ENCODE data around the gene GLI3.

The GLI3 gene

GRCh38 chr7:42077271-42078135 lies 159.5 kb downstream of the GLI3 start:
- Histone ChIP-seq H3K27ac (ENCODE audit: low read depth, low read length) (no peak overlapping the region), H3K9me3 (ENCODE audit: control insufficient read depth in 1 of 2, low read length in 2 of 2) (no peaks in the 10 kb centered on the region), H3K36me3 (ENCODE audit: control insufficient read depth in 1 of 2, insufficient read depth in 2 of 2, low read length in 2 of 2) (no peaks in the 10 kb centered on the region), H3K4me3 (ENCODE audit: low read depth in 1 of 2, low read length in 2 of 2) (no peak overlapping the region), H3K27me3 (ENCODE audit: control insufficient read depth in 1 of 2, insufficient read depth in 2 of 2, low read length in 2 of 2) (no peaks in the 10 kb centered on the region), H3K4me1 (ENCODE audit: control insufficient read depth in 1 of 2, insufficient read depth in 2 of 2, low read length in 2 of 2) (no peaks in the 10 kb centered on the region), H3K9ac (ENCODE audit: low read depth in 1 of 2, low read length in 2 of 2) (no peak overlapping the region)

- no peak overlapping the region for H3K27ac ChIP-seq (ENCODE audit: low read depth, low read length)
- H3K27me3 ChIP-seq (ENCODE audit: control insufficient read depth in 1 of 2, insufficient read depth in 2 of 2, low read length in 2 of 2): no peaks in the 10 kb centered on the region
- H3K9me3 ChIP-seq (ENCODE audit: control insufficient read depth in 1 of 2, low read length in 2 of 2): no peaks in the 10 kb centered on the region
- no peaks in the 10 kb centered on the region for H3K4me1 ChIP-seq (ENCODE audit: control insufficient read depth in 1 of 2, insufficient read depth in 2 of 2, low read length in 2 of 2)
- no peaks in the 10 kb centered on the region for H3K36me3 ChIP-seq (ENCODE audit: control insufficient read depth in 1 of 2, insufficient read depth in 2 of 2, low read length in 2 of 2)
- H3K9ac ChIP-seq (ENCODE audit: low read depth in 1 of 2, low read length in 2 of 2): no peak overlapping the region
- H3K4me3 ChIP-seq (ENCODE audit: low read depth in 1 of 2, low read length in 2 of 2): no peak overlapping the region
Measured at GRCh38 chr7:42076870-42077269, 160.1 kb downstream of the GLI3 start.

- Histone ChIP-seq H3K9ac (ENCODE audit: low read depth in 1 of 2, low read length in 2 of 2) (no peak overlapping the region), H3K4me3 (ENCODE audit: low read depth in 1 of 2, low read length in 2 of 2) (no peak overlapping the region), H3K4me1 (ENCODE audit: control insufficient read depth in 1 of 2, insufficient read depth in 2 of 2, low read length in 2 of 2) (no peaks in the 10 kb centered on the region), H3K27ac (ENCODE audit: low read depth, low read length) (no peak overlapping the region), H3K9me3 (ENCODE audit: control insufficient read depth in 1 of 2, low read length in 2 of 2) (no peaks in the 10 kb centered on the region), H3K36me3 (ENCODE audit: control insufficient read depth in 1 of 2, insufficient read depth in 2 of 2, low read length in 2 of 2) (no peaks in the 10 kb centered on the region), H3K27me3 (ENCODE audit: control insufficient read depth in 1 of 2, insufficient read depth in 2 of 2, low read length in 2 of 2) (no peaks in the 10 kb centered on the region)
Measured at GRCh38 chr7:42075418-42075817, 161.6 kb downstream of the GLI3 start.

GRCh38 chr7:42074076-42074475 lies 162.9 kb downstream of the GLI3 start:
- H3K4me3 ChIP-seq (ENCODE audit: low read depth in 1 of 2, low read length in 2 of 2): no peak overlapping the region
- H3K9ac ChIP-seq (ENCODE audit: low read depth in 1 of 2, low read length in 2 of 2): no peak overlapping the region
- H3K9me3 ChIP-seq (ENCODE audit: control insufficient read depth in 1 of 2, low read length in 2 of 2): no peaks in the 10 kb centered on the region
- H3K4me1 ChIP-seq (ENCODE audit: control insufficient read depth in 1 of 2, insufficient read depth in 2 of 2, low read length in 2 of 2): no peaks in the 10 kb centered on the region
- no peak overlapping the region for H3K27ac ChIP-seq (ENCODE audit: low read depth, low read length)
- H3K27me3 ChIP-seq (ENCODE audit: control insufficient read depth in 1 of 2, insufficient read depth in 2 of 2, low read length in 2 of 2): no peaks in the 10 kb centered on the region
- H3K36me3 ChIP-seq (ENCODE audit: control insufficient read depth in 1 of 2, insufficient read depth in 2 of 2, low read length in 2 of 2): no peaks in the 10 kb centered on the region

DNA sequence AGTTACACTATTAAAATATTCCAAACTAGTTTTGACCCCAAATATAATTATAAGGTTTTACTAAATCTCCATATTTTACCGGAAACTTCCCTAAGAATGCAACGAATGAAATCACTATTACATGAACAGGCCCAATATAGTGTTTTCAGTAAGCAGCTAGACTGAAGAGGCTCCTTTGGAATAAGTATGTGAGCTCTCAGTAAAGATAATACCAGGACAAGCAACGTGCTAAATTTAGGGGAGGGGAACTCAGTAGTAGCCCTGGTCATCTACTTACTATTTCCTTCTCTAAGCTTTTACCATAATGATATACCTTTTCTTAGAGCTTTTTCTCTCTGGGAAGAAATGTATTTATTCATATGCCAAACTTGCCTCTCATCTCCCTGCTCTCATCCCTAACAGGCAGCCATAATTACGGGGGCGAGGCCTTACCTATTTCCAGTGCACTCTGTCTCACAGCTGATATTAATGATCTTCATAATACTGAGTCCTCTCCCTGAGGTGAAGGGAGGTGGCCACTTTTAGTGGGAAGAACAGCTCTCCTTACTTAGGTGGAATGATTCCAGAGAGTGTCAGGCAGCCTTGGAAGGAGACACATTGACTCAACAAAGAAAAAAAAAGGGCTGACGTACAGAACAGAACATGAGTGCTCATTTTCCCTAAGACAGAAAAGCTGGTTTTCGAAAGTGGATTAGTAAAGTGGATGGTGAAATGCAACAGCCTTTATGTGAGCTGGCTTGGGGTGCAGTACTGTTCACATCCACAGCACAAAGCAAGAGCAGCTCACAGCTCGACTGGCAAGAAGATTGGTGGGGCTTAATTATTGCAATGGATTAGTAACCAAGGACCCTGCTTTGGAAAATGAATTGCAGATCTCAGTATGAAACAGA lies 165.4 kb downstream of the GLI3 start:
- Histone ChIP-seq H3K9me3 (ENCODE audit: control insufficient read depth in 1 of 2, low read length in 2 of 2) (no peaks in the 10 kb centered on the region), H3K27me3 (ENCODE audit: control insufficient read depth in 1 of 2, insufficient read depth in 2 of 2, low read length in 2 of 2) (no peaks in the 10 kb centered on the region), H3K4me3 (ENCODE audit: low read depth in 1 of 2, low read length in 2 of 2) (no peak overlapping the region), H3K27ac (ENCODE audit: low read depth, low read length) (no peak overlapping the region), H3K9ac (ENCODE audit: low read depth in 1 of 2, low read length in 2 of 2) (no peak overlapping the region), H3K36me3 (ENCODE audit: control insufficient read depth in 1 of 2, insufficient read depth in 2 of 2, low read length in 2 of 2) (no peaks in the 10 kb centered on the region), H3K4me1 (ENCODE audit: control insufficient read depth in 1 of 2, insufficient read depth in 2 of 2, low read length in 2 of 2) (no peaks in the 10 kb centered on the region)

- Histone ChIP-seq H3K4me1 (ENCODE audit: control insufficient read depth in 1 of 2, insufficient read depth in 2 of 2, low read length in 2 of 2) (no peaks in the 10 kb centered on the region), H3K27ac (ENCODE audit: low read depth, low read length) (no peak overlapping the region), H3K9ac (ENCODE audit: low read depth in 1 of 2, low read length in 2 of 2) (no peak overlapping the region), H3K36me3 (ENCODE audit: control insufficient read depth in 1 of 2, insufficient read depth in 2 of 2, low read length in 2 of 2) (no peaks in the 10 kb centered on the region), H3K27me3 (ENCODE audit: control insufficient read depth in 1 of 2, insufficient read depth in 2 of 2, low read length in 2 of 2) (no peaks in the 10 kb centered on the region), H3K4me3 (ENCODE audit: low read depth in 1 of 2, low read length in 2 of 2) (no peak overlapping the region), H3K9me3 (ENCODE audit: control insufficient read depth in 1 of 2, low read length in 2 of 2) (no peaks in the 10 kb centered on the region)
Measured at GRCh38 chr7:42070068-42070467, 166.9 kb downstream of the GLI3 start.

DNA sequence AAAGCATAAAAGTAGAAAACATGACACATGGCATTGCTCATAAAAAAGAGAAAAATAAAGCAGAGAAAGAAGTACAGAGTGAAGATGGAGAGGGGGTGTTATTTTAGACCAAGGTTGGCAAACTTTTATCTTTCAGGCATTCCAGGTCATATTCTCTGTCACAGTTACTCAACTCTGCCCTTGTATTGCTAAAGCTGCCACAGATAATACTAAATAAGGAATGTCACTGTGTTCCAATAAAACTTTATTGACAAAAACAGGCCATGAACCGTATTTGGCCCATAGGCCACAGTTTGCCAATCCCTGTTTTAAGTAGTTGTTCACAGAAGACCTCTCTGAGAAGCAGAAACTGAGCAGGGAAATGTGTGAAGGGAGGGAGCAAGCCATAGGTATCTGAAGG lies 167.4 kb downstream of the GLI3 start:
- H3K27ac ChIP-seq (ENCODE audit: low read depth, low read length): no peak overlapping the region
- no peaks in the 10 kb centered on the region for H3K36me3 ChIP-seq (ENCODE audit: control insufficient read depth in 1 of 2, insufficient read depth in 2 of 2, low read length in 2 of 2)
- no peaks in the 10 kb centered on the region for H3K9me3 ChIP-seq (ENCODE audit: control insufficient read depth in 1 of 2, low read length in 2 of 2)
- H3K9ac ChIP-seq (ENCODE audit: low read depth in 1 of 2, low read length in 2 of 2): no peak overlapping the region
- no peaks in the 10 kb centered on the region for H3K4me1 ChIP-seq (ENCODE audit: control insufficient read depth in 1 of 2, insufficient read depth in 2 of 2, low read length in 2 of 2)
- H3K27me3 ChIP-seq (ENCODE audit: control insufficient read depth in 1 of 2, insufficient read depth in 2 of 2, low read length in 2 of 2): no peaks in the 10 kb centered on the region
- no peak overlapping the region for H3K4me3 ChIP-seq (ENCODE audit: low read depth in 1 of 2, low read length in 2 of 2)

DNA sequence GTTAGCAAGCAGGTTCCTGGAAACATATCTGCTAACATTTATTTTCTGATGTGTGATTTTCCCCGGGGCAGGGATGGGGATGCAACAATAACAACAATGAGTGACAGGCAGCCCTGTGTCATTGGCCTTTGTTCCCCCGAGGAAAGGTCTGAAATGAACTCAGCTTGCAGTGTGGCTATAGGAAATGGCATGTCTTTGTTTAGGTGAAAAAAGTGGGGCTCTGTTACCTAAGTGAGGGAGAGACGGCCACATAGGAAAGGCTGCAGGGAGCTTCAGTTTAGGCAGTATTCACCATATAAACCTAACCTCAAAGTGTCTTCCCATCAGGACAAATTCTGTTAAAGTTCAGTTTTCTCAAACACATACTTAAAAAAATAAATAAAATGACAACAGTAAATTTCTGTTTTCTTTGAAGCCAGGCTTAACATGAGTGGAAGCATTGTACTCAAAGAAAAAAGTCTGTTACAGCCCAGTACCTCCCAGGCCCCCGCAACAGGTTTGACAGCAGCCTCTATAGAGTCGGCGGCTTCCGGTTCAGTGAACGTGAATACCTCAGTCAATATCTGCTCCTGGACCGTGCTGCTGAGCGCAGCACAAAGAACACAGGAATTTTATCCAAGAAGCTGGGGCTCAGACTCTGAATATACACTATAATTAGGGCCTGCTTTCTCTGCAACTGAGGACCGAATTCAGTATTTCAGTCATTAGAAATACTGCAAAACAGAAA lies 168.3 kb downstream of the GLI3 start:
- H3K4me1 ChIP-seq (ENCODE audit: control insufficient read depth in 1 of 2, insufficient read depth in 2 of 2, low read length in 2 of 2): no peaks in the 10 kb centered on the region

GRCh38 chr7:42065942-42066341 lies 171.1 kb downstream of the GLI3 start:
- H3K4me3 ChIP-seq (ENCODE audit: low read depth in 1 of 2, low read length in 2 of 2): no peak overlapping the region
- no peaks in the 10 kb centered on the region for H3K27me3 ChIP-seq (ENCODE audit: control insufficient read depth in 1 of 2, insufficient read depth in 2 of 2, low read length in 2 of 2)
- H3K36me3 ChIP-seq (ENCODE audit: control insufficient read depth in 1 of 2, insufficient read depth in 2 of 2, low read length in 2 of 2): no peaks in the 10 kb centered on the region
- H3K4me1 ChIP-seq (ENCODE audit: control insufficient read depth in 1 of 2, insufficient read depth in 2 of 2, low read length in 2 of 2): no peaks in the 10 kb centered on the region
- H3K9me3 ChIP-seq (ENCODE audit: control insufficient read depth in 1 of 2, low read length in 2 of 2): no peaks in the 10 kb centered on the region
- no peak overlapping the region for H3K9ac ChIP-seq (ENCODE audit: low read depth in 1 of 2, low read length in 2 of 2)
- H3K27ac ChIP-seq (ENCODE audit: low read depth, low read length): no peak overlapping the region

More for the DNA sequence above, 168.3 kb downstream of the GLI3 start:
- Histone ChIP-seq H3K9me3 (ENCODE audit: control insufficient read depth in 1 of 2, low read length in 2 of 2) (no peaks in the 10 kb centered on the region), H3K4me3 (ENCODE audit: low read depth in 1 of 2, low read length in 2 of 2) (no peak overlapping the region), H3K27ac (ENCODE audit: low read depth, low read length) (no peak overlapping the region), H3K9ac (ENCODE audit: low read depth in 1 of 2, low read length in 2 of 2) (no peak overlapping the region), H3K27me3 (ENCODE audit: control insufficient read depth in 1 of 2, insufficient read depth in 2 of 2, low read length in 2 of 2) (no peaks in the 10 kb centered on the region), H3K36me3 (ENCODE audit: control insufficient read depth in 1 of 2, insufficient read depth in 2 of 2, low read length in 2 of 2) (no peaks in the 10 kb centered on the region)

- Histone ChIP-seq H3K9ac (ENCODE audit: low read depth in 1 of 2, low read length in 2 of 2) (no peak overlapping the region), H3K4me3 (ENCODE audit: low read depth in 1 of 2, low read length in 2 of 2) (no peak overlapping the region), H3K27ac (ENCODE audit: low read depth, low read length) (no peak overlapping the region), H3K36me3 (ENCODE audit: control insufficient read depth in 1 of 2, insufficient read depth in 2 of 2, low read length in 2 of 2) (no peaks in the 10 kb centered on the region), H3K9me3 (ENCODE audit: control insufficient read depth in 1 of 2, low read length in 2 of 2) (no peaks in the 10 kb centered on the region), H3K27me3 (ENCODE audit: control insufficient read depth in 1 of 2, insufficient read depth in 2 of 2, low read length in 2 of 2) (no peaks in the 10 kb centered on the region), H3K4me1 (ENCODE audit: control insufficient read depth in 1 of 2, insufficient read depth in 2 of 2, low read length in 2 of 2) (no peaks in the 10 kb centered on the region)
Measured at GRCh38 chr7:42065015-42065414, 172.0 kb downstream of the GLI3 start.

Data from duodenal mucosa (tissue), 2 donors.